GM18873 (cell line): ENCODE data around the gene TMEM253.

ENCODE experiments used
- ATAC-seq: cut with Tn5 transposase; IDR thresholded peaks from one replicate; pipeline ENCODE4 v1.9.1; 2021; ENCODE audit warnings: mild to moderate bottlenecking, moderate library complexity, moderate number of reproducible peaks; ENCODE audit not compliant: unreplicated experiment, low FRiP score

The TMEM253 gene

GRCh38 chr14:21149641-21150367 is 48.9 kb downstream of the TMEM253 start:
- no peak for ATAC-seq
